GM13977 (cell line): ENCODE measurements around the gene CNTNAP2.

Experiments
- DNase-seq: peaks from one replicate; pipeline ENCODE4 v3.0.0; 2012; ENCODE audit warnings: low spot score
- in situ Hi-C: fragments of 300-500 bp; cut with MboI; formaldehyde crosslinking; loops from one replicate; pipeline ENCODE4 v1.12.0; 2022; ENCODE audit warnings: low sequenced_read_pairs, low pct_unique_long_range_greater_than_20kb, mixed read lengths, inconsistent platforms; ENCODE audit not compliant: unreplicated experiment
- TF ChIP-seq, protein P1 (sequence below): IDR thresholded peaks from 2 replicates; pipeline ENCODE4 v1.5.1; 2012; ENCODE audit warnings: mild to moderate bottlenecking, control low read depth; ENCODE audit not compliant: insufficient read depth; ENCODE audit errors: extremely low read depth, missing control alignments

The CNTNAP2 gene

DNA sequence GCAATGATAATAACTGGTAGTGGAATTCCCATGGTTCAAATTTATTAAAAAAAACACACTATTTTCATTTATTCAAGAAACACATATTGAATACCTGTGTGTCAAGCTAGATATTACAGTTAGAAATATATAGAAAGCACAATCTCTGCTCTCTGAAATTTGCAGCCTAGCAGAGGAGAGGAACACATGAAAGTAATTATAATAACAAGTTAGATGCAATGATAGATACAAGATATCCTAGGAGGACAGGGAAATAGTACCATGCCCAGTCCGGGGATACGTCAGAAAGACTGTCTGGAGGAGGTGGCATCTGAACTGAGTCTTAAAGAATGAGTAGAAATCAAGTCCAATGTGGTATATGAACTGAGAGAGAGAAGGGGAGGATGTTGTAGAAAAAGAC lies 1988.3 kb downstream of the CNTNAP2 start:
- in situ Hi-C loops: no loop called here
- TF ChIP-seq, protein P1, sequence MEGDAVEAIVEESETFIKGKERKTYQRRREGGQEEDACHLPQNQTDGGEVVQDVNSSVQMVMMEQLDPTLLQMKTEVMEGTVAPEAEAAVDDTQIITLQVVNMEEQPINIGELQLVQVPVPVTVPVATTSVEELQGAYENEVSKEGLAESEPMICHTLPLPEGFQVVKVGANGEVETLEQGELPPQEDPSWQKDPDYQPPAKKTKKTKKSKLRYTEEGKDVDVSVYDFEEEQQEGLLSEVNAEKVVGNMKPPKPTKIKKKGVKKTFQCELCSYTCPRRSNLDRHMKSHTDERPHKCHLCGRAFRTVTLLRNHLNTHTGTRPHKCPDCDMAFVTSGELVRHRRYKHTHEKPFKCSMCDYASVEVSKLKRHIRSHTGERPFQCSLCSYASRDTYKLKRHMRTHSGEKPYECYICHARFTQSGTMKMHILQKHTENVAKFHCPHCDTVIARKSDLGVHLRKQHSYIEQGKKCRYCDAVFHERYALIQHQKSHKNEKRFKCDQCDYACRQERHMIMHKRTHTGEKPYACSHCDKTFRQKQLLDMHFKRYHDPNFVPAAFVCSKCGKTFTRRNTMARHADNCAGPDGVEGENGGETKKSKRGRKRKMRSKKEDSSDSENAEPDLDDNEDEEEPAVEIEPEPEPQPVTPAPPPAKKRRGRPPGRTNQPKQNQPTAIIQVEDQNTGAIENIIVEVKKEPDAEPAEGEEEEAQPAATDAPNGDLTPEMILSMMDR: no peak
- DNase-seq: no peak

DNA sequence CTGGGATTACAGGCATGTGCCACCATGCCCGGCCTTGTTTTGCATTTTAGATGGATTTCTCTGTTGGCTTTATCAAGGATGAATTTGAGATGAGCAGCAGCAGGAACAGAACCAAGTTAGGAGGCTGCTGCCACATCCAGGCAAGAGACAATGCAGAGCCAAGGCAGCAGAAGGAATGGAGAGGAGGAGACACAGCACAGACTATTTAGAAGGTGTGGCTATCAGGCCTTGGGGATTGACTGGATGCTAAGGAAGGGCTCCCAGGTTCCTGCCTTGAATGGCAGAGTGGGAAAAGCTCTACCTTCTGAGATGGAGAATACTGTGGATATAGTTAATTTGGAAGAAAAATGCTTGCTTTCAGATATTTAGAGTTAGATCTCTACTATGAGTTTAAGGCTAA lies 1989.3 kb downstream of the CNTNAP2 start:
- TF ChIP-seq, protein P1: no peak
- in situ Hi-C loops: no loop called here
- DNase-seq: no peak

DNA sequence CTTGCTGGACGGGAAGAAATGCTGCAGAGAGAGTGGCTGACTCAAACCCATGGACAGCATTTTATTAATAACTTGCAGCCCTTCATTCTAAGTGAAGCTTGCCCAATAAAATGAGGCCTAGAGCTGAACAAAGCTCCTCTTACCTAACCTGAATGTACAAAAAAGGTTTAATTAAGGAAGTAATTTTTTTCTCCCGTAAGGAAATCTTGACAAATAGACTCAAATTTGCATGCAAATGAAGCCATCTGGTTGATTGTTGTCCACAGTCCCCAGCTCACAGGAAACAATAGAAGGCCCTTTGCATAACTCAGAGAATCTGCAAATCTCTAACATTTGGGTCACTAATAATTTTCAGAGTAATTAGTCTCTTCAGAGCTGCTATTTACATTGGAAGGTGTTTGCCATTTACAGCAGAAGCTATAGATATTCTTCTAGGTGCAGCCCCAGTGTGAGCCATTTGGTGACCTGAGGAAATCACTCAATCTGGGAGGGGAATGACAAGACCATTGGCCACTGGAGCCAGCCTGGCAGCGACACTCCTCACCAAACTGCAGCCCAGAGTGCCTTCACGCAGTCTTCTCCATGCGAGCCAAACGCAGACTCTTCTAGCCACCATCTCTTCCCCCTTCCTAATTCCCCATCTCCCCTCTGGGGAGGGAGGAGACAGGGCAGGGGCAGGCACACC lies 1991.0 kb downstream of the CNTNAP2 start:
- no peak for DNase-seq
- in situ Hi-C loops: no loop called here

DNA sequence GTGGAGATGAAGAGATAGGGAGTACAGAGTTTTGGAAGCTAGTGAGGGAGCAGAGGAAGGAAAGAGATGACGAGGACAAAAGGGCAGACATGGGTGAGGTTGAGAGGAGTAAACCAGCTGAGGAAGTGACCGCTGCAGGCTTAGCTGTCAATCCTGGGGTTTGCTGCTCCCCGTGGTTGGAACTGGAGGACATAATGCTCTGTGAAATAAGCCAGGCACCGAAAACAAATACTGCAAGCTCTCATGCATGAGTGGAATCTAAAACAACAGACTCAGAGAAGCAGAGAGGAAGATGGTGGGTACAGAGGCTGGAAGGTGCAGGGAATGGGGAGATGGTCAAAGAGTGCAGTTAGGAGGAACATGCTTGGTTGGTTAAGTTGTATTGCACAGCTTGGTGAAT lies 1991.8 kb downstream of the CNTNAP2 start:
- TF ChIP-seq, protein P1: no peak
- DNase-seq: no peak
- in situ Hi-C loops: no loop called here

More for the DNA sequence above, 1991.0 kb downstream of the CNTNAP2 start:
- TF ChIP-seq, protein P1: no peak

DNA sequence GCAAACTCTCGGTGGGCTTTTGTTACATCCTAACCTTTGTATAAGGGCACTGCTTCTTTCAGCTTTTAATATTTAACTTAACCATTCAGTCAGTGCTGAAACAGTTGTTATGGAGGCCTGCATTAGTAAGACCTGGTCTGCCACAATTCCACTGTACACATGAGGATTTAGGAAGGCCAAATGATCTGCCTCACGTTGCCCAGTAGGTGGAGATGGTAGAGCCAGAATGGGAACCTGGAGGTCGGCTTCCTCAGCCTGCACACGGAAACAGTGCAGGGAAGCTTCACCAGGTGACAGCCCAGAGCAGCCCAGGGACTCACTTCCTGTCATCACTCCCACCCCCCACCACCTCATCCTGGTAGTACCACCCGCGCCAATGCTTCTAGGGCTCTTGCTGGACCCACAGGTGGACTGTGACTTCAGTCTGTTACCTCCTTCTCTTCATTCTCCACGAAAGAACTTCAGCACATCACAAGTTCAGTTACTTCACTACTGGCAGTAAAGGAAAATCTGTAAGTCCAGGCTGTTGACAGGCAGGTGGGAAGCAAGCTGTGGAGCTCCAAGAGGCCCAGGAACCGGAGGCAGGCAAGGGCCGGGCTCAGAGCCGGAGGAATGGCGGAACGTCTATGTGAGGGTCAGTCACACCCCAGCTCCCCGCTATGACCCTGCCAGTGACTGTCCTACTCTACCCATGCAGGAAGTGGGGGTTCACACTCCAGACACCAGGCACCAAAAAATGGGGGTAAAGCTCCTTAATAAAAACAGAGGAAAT lies 1993.7 kb downstream of the CNTNAP2 start:
- TF ChIP-seq, protein P1: no peak
- DNase-seq: no peak
- in situ Hi-C loops: no loop called here

DNA sequence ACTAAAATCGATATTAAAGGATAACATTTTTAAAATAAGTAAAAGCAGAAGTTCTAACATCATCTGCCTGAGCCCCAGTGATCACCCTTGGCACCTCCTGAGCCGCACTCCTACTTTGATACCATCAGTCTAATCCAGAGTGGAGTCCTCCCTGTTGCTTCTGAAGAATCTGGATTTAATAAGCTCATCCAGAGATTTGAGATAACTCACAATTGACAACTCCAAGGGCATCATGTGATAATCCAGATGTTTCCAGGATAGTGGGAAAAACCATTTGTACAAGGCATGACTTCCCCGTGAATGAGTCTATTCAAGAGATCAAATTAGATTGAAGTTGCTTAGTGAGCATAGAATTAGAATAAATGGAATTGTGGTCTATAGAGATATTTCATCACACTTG lies 1998.2 kb downstream of the CNTNAP2 start:
- TF ChIP-seq, protein P1: no peak
- no peak for DNase-seq
- in situ Hi-C loops: no loop called here
